Peyer's patch (tissue), 4 donors: ENCODE data around the gene CCDC85C.

ENCODE experiments used
- POLR2A ChIP-seq, 2 donors: fragments of 450-650 bp; IDR thresholded peaks; one replicate each; pipeline ENCODE4 v1.5.1; 2017; ENCODE audit warnings: antibody characterized with exemption in 2 of 2, mild to moderate bottlenecking in 2 of 2, moderate library complexity in 2 of 2
- TF ChIP-seq, protein P1 (sequence below), 6 experiments: fragments of 450-650 bp in 4 of 6; fragments of 200-600 bp in 2 of 6; sonication (generic) in 1 of 6; IDR thresholded peaks; one replicate each; pipeline ENCODE4 v1.5.1; 2017 to 2019; ENCODE audit warnings: antibody characterized with exemption in 6 of 6, mild to moderate bottlenecking in 3 of 6, moderate library complexity in 1 of 6

DNA sequence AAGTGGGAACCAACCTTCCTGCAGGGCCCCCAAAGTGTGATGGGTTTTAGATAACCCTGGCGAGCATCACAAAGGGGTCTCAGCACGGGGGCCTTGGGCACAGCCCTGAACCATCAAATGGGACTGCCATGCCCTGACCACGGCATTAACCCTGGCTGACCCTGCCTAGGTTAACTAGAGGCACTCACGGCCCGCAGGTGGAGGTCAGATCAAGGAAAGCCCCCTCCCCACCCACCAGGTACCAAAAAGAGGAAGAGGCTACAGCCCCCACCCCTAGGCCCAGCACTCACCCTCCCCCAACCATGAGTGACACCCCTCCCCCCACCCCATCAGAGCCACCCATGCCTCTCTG lies 80.3 kb downstream of the CCDC85C start:
- TF ChIP-seq, protein P1, sequence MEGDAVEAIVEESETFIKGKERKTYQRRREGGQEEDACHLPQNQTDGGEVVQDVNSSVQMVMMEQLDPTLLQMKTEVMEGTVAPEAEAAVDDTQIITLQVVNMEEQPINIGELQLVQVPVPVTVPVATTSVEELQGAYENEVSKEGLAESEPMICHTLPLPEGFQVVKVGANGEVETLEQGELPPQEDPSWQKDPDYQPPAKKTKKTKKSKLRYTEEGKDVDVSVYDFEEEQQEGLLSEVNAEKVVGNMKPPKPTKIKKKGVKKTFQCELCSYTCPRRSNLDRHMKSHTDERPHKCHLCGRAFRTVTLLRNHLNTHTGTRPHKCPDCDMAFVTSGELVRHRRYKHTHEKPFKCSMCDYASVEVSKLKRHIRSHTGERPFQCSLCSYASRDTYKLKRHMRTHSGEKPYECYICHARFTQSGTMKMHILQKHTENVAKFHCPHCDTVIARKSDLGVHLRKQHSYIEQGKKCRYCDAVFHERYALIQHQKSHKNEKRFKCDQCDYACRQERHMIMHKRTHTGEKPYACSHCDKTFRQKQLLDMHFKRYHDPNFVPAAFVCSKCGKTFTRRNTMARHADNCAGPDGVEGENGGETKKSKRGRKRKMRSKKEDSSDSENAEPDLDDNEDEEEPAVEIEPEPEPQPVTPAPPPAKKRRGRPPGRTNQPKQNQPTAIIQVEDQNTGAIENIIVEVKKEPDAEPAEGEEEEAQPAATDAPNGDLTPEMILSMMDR (IDR thresholded peaks at IDR 0.05), result no peak
- TF ChIP-seq POLR2A (IDR thresholded peaks at IDR 0.05), result no peak
